ENCODE results near the gene GLRA3. TPM values are rescaled to one million over a fixed set of nuclear protein-coding genes. Genes with fewer than 3 reads are reported as not detected.

GLRA3 gene
- total RNA-seq, 2 experiments from 2014 or later = not detected

- H3K4me3 Mint-ChIP-seq = no peak overlapping the region
- H3K4me1 Mint-ChIP-seq = no peaks in the 10 kb centered on the region
- H3K36me3 Mint-ChIP-seq (ENCODE audit: low read depth) = no peaks in the 10 kb centered on the region
- ChIA-PET POLR2A (no interaction called here), CTCF (no interaction called here)
- no peaks in the 10 kb centered on the region for H3K9me3 Mint-ChIP-seq
- peaks cover 4% of the 10 kb centered on the region for H3K27me3 Mint-ChIP-seq
- H3K27ac Mint-ChIP-seq = no peak overlapping the region
- no peak for DNase-seq
These were observed 202.6 kb downstream of the GLRA3 start for GRCh38 chr4:174626342-174627008.

- Mint-ChIP-seq H3K27ac (no peak overlapping the region), H3K27me3 (no peaks in the 10 kb centered on the region), H3K36me3 (ENCODE audit: low read depth) (no peaks in the 10 kb centered on the region), H3K4me3 (no peak overlapping the region), H3K4me1 (no peaks in the 10 kb centered on the region), H3K9me3 (peaks cover 12% of the 10 kb centered on the region)
- POLR2A ChIA-PET = no interaction called here
- CTCF ChIA-PET = interaction anchor here (0.8 kb wide), 1 partner anchor 65 kb away, joined by 3 read pairs; no protein-coding TSS in a partner anchor
- no peak for DNase-seq
These were observed 212.4 kb downstream of the GLRA3 start for GRCh38 chr4:174616661-174617060.

GRCh38 chr4:174613979-174614378 lies 215.1 kb downstream of the GLRA3 start:
- no peaks in the 10 kb centered on the region for H3K27me3 Mint-ChIP-seq
- POLR2A ChIA-PET = no interaction called here
- no peaks in the 10 kb centered on the region for H3K36me3 Mint-ChIP-seq (ENCODE audit: low read depth)
- CTCF ChIA-PET = no interaction called here
- H3K9me3 Mint-ChIP-seq = peaks cover 12% of the 10 kb centered on the region
- no peak overlapping the region for H3K4me3 Mint-ChIP-seq
- H3K4me1 Mint-ChIP-seq = no peaks in the 10 kb centered on the region
- no peak overlapping the region for H3K27ac Mint-ChIP-seq
- no peak for DNase-seq

- H3K27ac Mint-ChIP-seq = no peak overlapping the region
- DNase-seq = no peak
- H3K4me1 Mint-ChIP-seq = no peaks in the 10 kb centered on the region
- POLR2A ChIA-PET = no interaction called here
- H3K36me3 Mint-ChIP-seq (ENCODE audit: low read depth) = no peaks in the 10 kb centered on the region
- no peak overlapping the region for H3K4me3 Mint-ChIP-seq
- peaks cover 12% of the 10 kb centered on the region for H3K9me3 Mint-ChIP-seq
- no peaks in the 10 kb centered on the region for H3K27me3 Mint-ChIP-seq
- CTCF ChIA-PET = no interaction called here
These were observed 217.3 kb downstream of the GLRA3 start for GRCh38 chr4:174611792-174612191.

GRCh38 chr4:174607792-174608191 lies 221.3 kb downstream of the GLRA3 start:
- Mint-ChIP-seq H3K27ac (no peak overlapping the region), H3K4me3 (no peak overlapping the region), H3K27me3 (no peaks in the 10 kb centered on the region), H3K36me3 (ENCODE audit: low read depth) (no peaks in the 10 kb centered on the region), H3K4me1 (no peaks in the 10 kb centered on the region), H3K9me3 (peaks cover 5% of the 10 kb centered on the region)
- no peak for DNase-seq
- POLR2A ChIA-PET = no interaction called here
- CTCF ChIA-PET = interaction anchor here (1.2 kb wide), 1 partner anchor 11 kb away, joined by 3 read pairs; no protein-coding TSS in a partner anchor

GRCh38 chr4:174604198-174604597 lies 224.8 kb downstream of the GLRA3 start:
- H3K4me1 Mint-ChIP-seq = no peaks in the 10 kb centered on the region
- CTCF ChIA-PET = no interaction called here
- H3K9me3 Mint-ChIP-seq = no peaks in the 10 kb centered on the region
- POLR2A ChIA-PET = no interaction called here
- no peaks in the 10 kb centered on the region for H3K36me3 Mint-ChIP-seq (ENCODE audit: low read depth)
- H3K27me3 Mint-ChIP-seq = no peaks in the 10 kb centered on the region
- H3K4me3 Mint-ChIP-seq = no peak overlapping the region
- DNase-seq = no peak
- H3K27ac Mint-ChIP-seq = no peak overlapping the region

GRCh38 chr4:174600391-174600790 lies 228.7 kb downstream of the GLRA3 start:
- no peaks in the 10 kb centered on the region for H3K27me3 Mint-ChIP-seq
- H3K27ac Mint-ChIP-seq = no peak overlapping the region
- DNase-seq = no peak
- H3K4me3 Mint-ChIP-seq = no peak overlapping the region
- H3K4me1 Mint-ChIP-seq = no peaks in the 10 kb centered on the region
- H3K36me3 Mint-ChIP-seq (ENCODE audit: low read depth) = no peaks in the 10 kb centered on the region
- ChIA-PET POLR2A (no interaction called here), CTCF (no interaction called here)
- peaks cover 2% of the 10 kb centered on the region for H3K9me3 Mint-ChIP-seq

- no peak for DNase-seq
- ChIA-PET POLR2A (no interaction called here), CTCF (no interaction called here)
- H3K9me3 Mint-ChIP-seq = peaks cover 4% of the 10 kb centered on the region
- H3K4me3 Mint-ChIP-seq = no peak overlapping the region
- H3K27ac Mint-ChIP-seq = no peak overlapping the region
- H3K4me1 Mint-ChIP-seq = no peaks in the 10 kb centered on the region
- no peaks in the 10 kb centered on the region for H3K27me3 Mint-ChIP-seq
- H3K36me3 Mint-ChIP-seq (ENCODE audit: low read depth) = no peaks in the 10 kb centered on the region
These were observed 230.2 kb downstream of the GLRA3 start for GRCh38 chr4:174598800-174599199.

GRCh38 chr4:174596513-174596912 lies 232.5 kb downstream of the GLRA3 start:
- CTCF ChIA-PET = no interaction called here
- H3K27ac Mint-ChIP-seq = no peak overlapping the region
- H3K4me1 Mint-ChIP-seq = peaks cover 10% of the 10 kb centered on the region
- H3K4me3 Mint-ChIP-seq = no peak overlapping the region
- POLR2A ChIA-PET = no interaction called here
- H3K27me3 Mint-ChIP-seq = no peaks in the 10 kb centered on the region
- peaks cover 7% of the 10 kb centered on the region for H3K9me3 Mint-ChIP-seq
- no peak for DNase-seq
- peaks cover 5% of the 10 kb centered on the region for H3K36me3 Mint-ChIP-seq (ENCODE audit: low read depth)

- no peak for DNase-seq
- Mint-ChIP-seq H3K4me1 (peaks cover 17% of the 10 kb centered on the region), H3K36me3 (ENCODE audit: low read depth) (peaks cover 5% of the 10 kb centered on the region), H3K9me3 (peaks cover 7% of the 10 kb centered on the region), H3K27me3 (no peaks in the 10 kb centered on the region), H3K27ac (no peak overlapping the region), H3K4me3 (no peak overlapping the region)
- ChIA-PET POLR2A (no interaction called here), CTCF (no interaction called here)
These were observed 233.7 kb downstream of the GLRA3 start for GRCh38 chr4:174595141-174595929.

GRCh38 chr4:174593701-174594100 lies 235.3 kb downstream of the GLRA3 start:
- ChIA-PET POLR2A (no interaction called here), CTCF (no interaction called here)
- Mint-ChIP-seq H3K27me3 (no peaks in the 10 kb centered on the region), H3K36me3 (ENCODE audit: low read depth) (peaks cover 5% of the 10 kb centered on the region), H3K4me1 (peaks cover 18% of the 10 kb centered on the region), H3K9me3 (peaks cover 6% of the 10 kb centered on the region), H3K27ac (no peak overlapping the region), H3K4me3 (no peak overlapping the region)
- DNase-seq = no peak

- H3K4me3 Mint-ChIP-seq = no peak overlapping the region
- ChIA-PET CTCF (no interaction called here), POLR2A (no interaction called here)
- peaks cover 5% of the 10 kb centered on the region for H3K36me3 Mint-ChIP-seq (ENCODE audit: low read depth)
- no peak overlapping the region for H3K27ac Mint-ChIP-seq
- no peak for DNase-seq
- H3K4me1 Mint-ChIP-seq = peaks cover 18% of the 10 kb centered on the region
- H3K27me3 Mint-ChIP-seq = no peaks in the 10 kb centered on the region
- peaks cover 4% of the 10 kb centered on the region for H3K9me3 Mint-ChIP-seq
These were observed 236.1 kb downstream of the GLRA3 start for GRCh38 chr4:174592985-174593335.

- Mint-ChIP-seq H3K4me3 (no peak overlapping the region), H3K4me1 (peaks cover 18% of the 10 kb centered on the region), H3K27ac (no peak overlapping the region), H3K36me3 (ENCODE audit: low read depth) (peaks cover 5% of the 10 kb centered on the region), H3K9me3 (peaks cover 6% of the 10 kb centered on the region), H3K27me3 (peaks cover 2% of the 10 kb centered on the region)
- ChIA-PET CTCF (no interaction called here), POLR2A (no interaction called here)
- no peak for DNase-seq
These were observed 236.6 kb downstream of the GLRA3 start for GRCh38 chr4:174592256-174592984.

All from activated CD4-positive, alpha-beta T cell treated with anti-CD3 and anti-CD28 coated beads, Interleukin-2, amount 10 ng/mL, durations not matched to agents 7 days and 5 days (primary cell).